WTC11 (cell line): Measurements from ENCODE around the gene GRIA4.

Experiments used
- TEAD4 ChIP-seq: sonication (generic); formaldehyde crosslinking; IDR thresholded peaks from 2 replicates; pipeline ENCODE4 v1.8.0; 2022; ENCODE audit warnings: mild to moderate bottlenecking, missing genetic modification reagents
- ZNF317 ChIP-seq: sonication (generic); formaldehyde crosslinking; IDR thresholded peaks from 2 replicates; pipeline ENCODE4 v1.8.1; 2023; ENCODE audit warnings: low read depth, mild to moderate bottlenecking, moderate library complexity, missing genetic modification reagents, borderline replicate concordance
- TF ChIP-seq, protein P1 (sequence below): fragments of 200-600 bp; IDR thresholded peaks from 2 replicates; pipeline ENCODE4 v1.8.0; 2022; ENCODE audit warnings: antibody characterized with exemption

DNA sequence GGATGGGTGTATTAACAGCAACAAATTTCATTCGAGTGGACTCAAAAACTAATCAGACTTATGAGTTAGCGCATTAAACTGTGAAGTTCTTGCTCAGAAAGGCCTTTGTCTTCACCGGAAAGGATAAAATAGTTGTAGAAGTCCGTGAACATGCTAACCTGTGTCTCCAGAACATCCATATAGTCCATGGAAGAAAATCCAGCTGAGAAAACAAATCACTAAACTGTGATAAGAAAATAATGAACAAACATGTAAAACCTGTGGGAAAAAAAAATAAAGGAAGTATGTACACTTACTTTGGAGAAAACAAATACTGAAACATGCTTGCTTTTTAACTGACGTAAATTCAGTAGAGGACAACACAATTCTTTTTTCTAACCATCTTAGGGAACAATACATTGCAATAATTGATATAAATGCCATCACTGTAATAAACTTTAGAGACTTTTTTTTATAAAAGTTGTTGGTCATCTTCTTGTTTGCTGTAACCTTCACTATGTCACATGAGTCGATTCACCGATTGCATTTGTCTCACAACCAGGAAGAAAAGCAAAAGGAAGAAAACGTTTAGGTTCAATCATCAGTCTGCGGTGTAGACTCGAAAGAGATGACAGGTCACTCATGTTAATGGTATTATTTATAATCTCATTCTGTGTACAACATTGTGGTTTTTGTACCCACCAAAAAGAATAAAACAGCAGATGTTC, 370.3 kb downstream of the GRIA4 start:
- no peak for TF ChIP-seq TEAD4 (CRISPR knock-in tag)
- TF ChIP-seq, protein P1, sequence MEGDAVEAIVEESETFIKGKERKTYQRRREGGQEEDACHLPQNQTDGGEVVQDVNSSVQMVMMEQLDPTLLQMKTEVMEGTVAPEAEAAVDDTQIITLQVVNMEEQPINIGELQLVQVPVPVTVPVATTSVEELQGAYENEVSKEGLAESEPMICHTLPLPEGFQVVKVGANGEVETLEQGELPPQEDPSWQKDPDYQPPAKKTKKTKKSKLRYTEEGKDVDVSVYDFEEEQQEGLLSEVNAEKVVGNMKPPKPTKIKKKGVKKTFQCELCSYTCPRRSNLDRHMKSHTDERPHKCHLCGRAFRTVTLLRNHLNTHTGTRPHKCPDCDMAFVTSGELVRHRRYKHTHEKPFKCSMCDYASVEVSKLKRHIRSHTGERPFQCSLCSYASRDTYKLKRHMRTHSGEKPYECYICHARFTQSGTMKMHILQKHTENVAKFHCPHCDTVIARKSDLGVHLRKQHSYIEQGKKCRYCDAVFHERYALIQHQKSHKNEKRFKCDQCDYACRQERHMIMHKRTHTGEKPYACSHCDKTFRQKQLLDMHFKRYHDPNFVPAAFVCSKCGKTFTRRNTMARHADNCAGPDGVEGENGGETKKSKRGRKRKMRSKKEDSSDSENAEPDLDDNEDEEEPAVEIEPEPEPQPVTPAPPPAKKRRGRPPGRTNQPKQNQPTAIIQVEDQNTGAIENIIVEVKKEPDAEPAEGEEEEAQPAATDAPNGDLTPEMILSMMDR = no peak
- TF ChIP-seq ZNF317 = no peak
